A673 (cell line): ENCODE results near the gene PRSS48. TPM values are rescaled to one million over a fixed set of nuclear protein-coding genes. Genes with fewer than 3 reads are reported as not detected.

Experiments
- BruUV-seq: library from RNA; stranded (reverse); fragments of 400-500 nt; replicated peaks from 2 replicates; lab custom pipeline; 2021; lab: Mats Ljungman, UMichigan
- CTCF ChIA-PET: fragments of 300-600 bp; sonication (Branson Sonifier 250); formaldehyde crosslinking; loops from one replicate; lab custom pipeline; 2022; ENCODE audit warnings: antibody characterized with exemption; lab: Charles Lee
- POLR2A ChIA-PET: fragments of 300-600 bp; sonication (Branson Sonifier 250); formaldehyde crosslinking; loops from one replicate; lab custom pipeline; 2022; ENCODE audit warnings: antibody characterized with exemption; ENCODE audit not compliant: low non-redundant PET; lab: Charles Lee
- DNase-seq: peaks from one replicate; pipeline ENCODE4 v3.0.0-alpha.2; 2015; ENCODE audit warnings: low spot score
- H3K27ac ChIP-seq: fragments of 200-600 bp; sonication (generic); 2 replicates; pipeline ENCODE4 v1.5.1; 2016; ENCODE audit warnings: mixed run types, low read depth, mild to moderate bottlenecking, mixed read lengths, antibody characterized with exemption, low read length; ENCODE audit not compliant: poor library complexity, severe bottlenecking
- H3K27me3 ChIP-seq: fragments of 200-600 bp; sonication (generic); replicated peaks from 2 replicates; pipeline ENCODE4 v1.6.1; 2017; ENCODE audit warnings: mixed run types, low read depth, mild to moderate bottlenecking, mixed read lengths, antibody characterized with exemption, low read length; ENCODE audit not compliant: insufficient read depth, poor library complexity
- H3K36me3 ChIP-seq: fragments of 200-600 bp; sonication (generic); 2 replicates; pipeline ENCODE4 v1.6.1; 2016; ENCODE audit warnings: mixed run types, mild to moderate bottlenecking, mixed read lengths, antibody characterized with exemption, low read length; ENCODE audit not compliant: insufficient read depth, poor library complexity, severe bottlenecking
- H3K4me1 ChIP-seq: fragments of 200-600 bp; sonication (generic); 2 replicates; pipeline ENCODE4 v1.6.1; 2017; ENCODE audit warnings: mixed run types, mild to moderate bottlenecking, mixed read lengths, antibody characterized with exemption, low read length; ENCODE audit not compliant: insufficient read depth, poor library complexity, severe bottlenecking
- H3K4me3 ChIP-seq: fragments of 200-600 bp; sonication (generic); 2 replicates; pipeline ENCODE4 v1.5.1; 2016; ENCODE audit warnings: low read depth, mixed run types, mild to moderate bottlenecking, mixed read lengths, low read length; ENCODE audit not compliant: poor library complexity, severe bottlenecking
- H3K9me3 ChIP-seq: fragments of 200-600 bp; sonication (generic); 2 replicates; pipeline ENCODE4 v1.6.1; 2016; ENCODE audit warnings: mixed run types, low read depth, mild to moderate bottlenecking, mixed read lengths, antibody characterized with exemption, low read length; ENCODE audit not compliant: poor library complexity, severe bottlenecking
- CTCF ChIP-seq: fragments of 300-800, 200-600 bp; sonication (generic); conservative IDR thresholded peaks from 2 replicates; pipeline ENCODE4 v1.5.1; 2017; ENCODE audit warnings: low read depth, mild to moderate bottlenecking, antibody characterized with exemption, low read length, moderate library complexity, mixed read lengths
- EZH2 ChIP-seq: fragments of 200-600 bp; sonication (generic); IDR thresholded peaks from 2 replicates; pipeline ENCODE4 v1.6.1; 2017; ENCODE audit warnings: borderline replicate concordance, low read depth, mild to moderate bottlenecking, mixed read lengths, antibody characterized with exemption, low read length; ENCODE audit not compliant: poor library complexity, severe bottlenecking
- intact Hi-C: fragments of 100-400 bp; cut with micrococcal nuclease; formaldehyde crosslinking; loops from one replicate; pipeline ENCODE4 v1.10.0; 2022; ENCODE audit not compliant: unreplicated experiment
- total RNA-seq: library from RNA; stranded (reverse); gene quantifications from 2 replicates; pipeline ENCODE4 v1.2.3, GENCODE V29; 2021

Gene PRSS48
- total RNA-seq, 1 experiment from 2014 or later = not detected

- Histone ChIP-seq H3K27me3 (no peaks in the 10 kb centered on the region), H3K27ac (no peak overlapping the region), H3K36me3 (no peaks in the 10 kb centered on the region), H3K9me3 (no peaks in the 10 kb centered on the region), H3K4me3 (no peak overlapping the region), H3K4me1 (peaks cover 10% of the 10 kb centered on the region)
- no peak for DNase-seq
- ChIA-PET POLR2A (interaction anchor here (0.5 kb wide), 1 partner anchor 27 kb away, joined by 9 read pairs; no protein-coding TSS in a partner anchor), CTCF (no interaction called here)
- BruUV-seq = no TSS peak
- intact Hi-C loops = no loop called here
- TF ChIP-seq CTCF = no peak
- TF ChIP-seq EZH2 = no peak
Observed at GRCh38 chr4:151292038-151292437, 15.1 kb downstream of the PRSS48 start.

GRCh38 chr4:151294833-151295496, 18.0 kb downstream of the PRSS48 start:
- Histone ChIP-seq H3K4me3 (no peak overlapping the region), H3K9me3 (no peaks in the 10 kb centered on the region), H3K36me3 (no peaks in the 10 kb centered on the region), H3K27me3 (no peaks in the 10 kb centered on the region), H3K4me1 (peaks cover 10% of the 10 kb centered on the region), H3K27ac (no peak overlapping the region)
- no peak for DNase-seq
- TF ChIP-seq EZH2 (no peak), CTCF (no peak)
- no TSS peak for BruUV-seq
- CTCF ChIA-PET = no interaction called here
- intact Hi-C loops = no loop called here
- POLR2A ChIA-PET = no interaction called here

- Histone ChIP-seq H3K27me3 (no peaks in the 10 kb centered on the region), H3K4me1 (peaks cover 8% of the 10 kb centered on the region), H3K27ac (no peak overlapping the region), H3K9me3 (no peaks in the 10 kb centered on the region), H3K36me3 (no peaks in the 10 kb centered on the region), H3K4me3 (no peak overlapping the region)
- TF ChIP-seq EZH2 = no peak
- no peak for TF ChIP-seq CTCF
- ChIA-PET CTCF (no interaction called here), POLR2A (no interaction called here)
- no TSS peak for BruUV-seq
- intact Hi-C loops = no loop called here
- no peak for DNase-seq
Observed at GRCh38 chr4:151296227-151296626, 19.3 kb downstream of the PRSS48 start.
